Thymus (tissue), 11 donors: ENCODE results near the gene MYO1D. TPM values are rescaled to one million over a fixed set of nuclear protein-coding genes. Genes with fewer than 3 reads are reported as not detected.

Experiments
- DNase-seq, 9 donors: peaks; one replicate each; pipeline ENCODE4 v3.0.0-alpha.2; 2013; ENCODE audit warnings: low spot score in 9 of 9, low read depth in 6 of 9, missing footprints in 1 of 9
- H3K27ac ChIP-seq, 2 donors: one replicate each; pipeline ENCODE4 v1.5.1; 2013; ENCODE audit warnings: control low read depth in 1 of 2, low read depth in 1 of 2, low read length in 1 of 2, mild to moderate bottlenecking in 1 of 2, moderate library complexity in 1 of 2
- H3K27me3 ChIP-seq, 2 donors: one replicate each; pipeline ENCODE4 v1.5.1; 2013; ENCODE audit warnings: low read length in 1 of 2; ENCODE audit not compliant: control insufficient read depth in 2 of 2, insufficient read depth in 1 of 2
- H3K36me3 ChIP-seq, 2 donors: one replicate each; pipeline ENCODE4 v1.5.1; 2013; ENCODE audit warnings: low read length in 1 of 2, mild to moderate bottlenecking in 1 of 2, moderate library complexity in 1 of 2; ENCODE audit not compliant: control insufficient read depth in 2 of 2, insufficient read depth in 2 of 2
- H3K4me1 ChIP-seq, 2 donors: one replicate each; pipeline ENCODE4 v1.5.1; 2013; ENCODE audit warnings: low read length in 2 of 2; ENCODE audit not compliant: control insufficient read depth in 2 of 2, insufficient read depth in 2 of 2
- H3K4me3 ChIP-seq, 2 donors: one replicate each; pipeline ENCODE4 v1.5.1; 2013; ENCODE audit warnings: low read length in 2 of 2, control low read depth in 1 of 2, mild to moderate bottlenecking in 1 of 2
- H3K9me3 ChIP-seq, 2 donors: one replicate each; pipeline ENCODE4 v1.5.1; 2013; ENCODE audit warnings: low read length in 1 of 2, mild to moderate bottlenecking in 1 of 2; ENCODE audit not compliant: control insufficient read depth in 2 of 2, insufficient read depth in 1 of 2
- WGBS: extraction: QIAGEN DNeasy Blood & Tissue Kit; methylation state at CpG from one replicate; pipeline ENCODE4 v1.1.7; 2013; 5-methylcytosine and 5-hydroxymethylcytosine counted together
- polyA plus RNA-seq: library from polyadenylated mRNA; stranded (reverse); fragments of 200-250 nt; gene quantifications from one replicate; pipeline ENCODE4 v1.2.3, GENCODE V29; 2013
- total RNA-seq: library from RNA; stranded (reverse); fragments of 120-200 nt; gene quantifications from one replicate; pipeline ENCODE4 v1.2.4, GENCODE V29; 2013
- donor health status: healthy.

The MYO1D gene
- total and polyA plus RNA-seq, 2 donors = 5.7 to 12.4 TPM

- Histone ChIP-seq H3K36me3 (no peaks in the 10 kb centered on the region), H3K4me3 (peak overlapping the region; percentile 28 to 58), H3K9me3 (no peaks in the 10 kb centered on the region), H3K27me3 (peaks cover 0 to 29% of the 10 kb centered on the region in 2 donors), H3K27ac (peak overlapping the region in 1 of 2 donors; percentile 54), H3K4me1 (peaks cover 56 to 66% of the 10 kb centered on the region in 2 donors)
- DNase-seq = no peak
- 31% methylated on average over 31 of the region's 31 CpGs for WGBS
Observed at GRCh38 chr17:32518646-32519227, 358.2 kb downstream of the MYO1D start.

DNA sequence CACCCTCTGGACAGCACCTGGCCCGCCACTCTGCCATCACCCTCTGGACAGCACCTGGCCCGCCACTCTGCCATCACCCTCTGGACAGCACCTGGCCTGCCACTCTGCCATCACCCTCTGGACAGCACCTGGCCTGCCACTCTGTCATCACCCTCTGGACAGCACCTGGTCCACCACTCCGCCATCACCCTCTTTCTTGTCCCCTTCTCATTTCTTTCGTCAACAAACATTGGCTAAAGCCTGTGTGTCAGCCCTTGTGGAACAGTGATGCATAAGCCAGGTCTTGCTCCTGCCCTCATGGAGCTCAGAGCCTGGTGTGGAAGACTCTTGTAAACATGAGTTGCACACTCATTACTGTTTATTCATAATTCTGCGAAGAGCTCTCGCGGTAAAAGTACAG lies 358.9 kb downstream of the MYO1D start:
- no peak overlapping the region for H3K4me3 ChIP-seq
- peaks cover 0 to 29% of the 10 kb centered on the region in 2 donors for H3K27me3 ChIP-seq
- peaks cover 60% of the 10 kb centered on the region in 2 donors for H3K4me1 ChIP-seq
- no peaks in the 10 kb centered on the region for H3K9me3 ChIP-seq
- no peak overlapping the region for H3K27ac ChIP-seq
- H3K36me3 ChIP-seq = no peaks in the 10 kb centered on the region
- DNase-seq = no peak
- WGBS = 98% methylated on average over 5 of the region's 7 CpGs

- WGBS = 85% methylated on average over 12 of the region's 12 CpGs
- peak overlapping the region; percentile 63 to 77 for H3K27ac ChIP-seq
- H3K36me3 ChIP-seq = no peaks in the 10 kb centered on the region
- peaks cover 0 to 29% of the 10 kb centered on the region in 2 donors for H3K27me3 ChIP-seq
- peak in 1 of 9 donors; percentile 61 for DNase-seq
- H3K4me3 ChIP-seq = peak overlapping the region in 1 of 2 donors; percentile 4
- H3K4me1 ChIP-seq = peaks cover 64 to 65% of the 10 kb centered on the region in 2 donors
- H3K9me3 ChIP-seq = no peaks in the 10 kb centered on the region
Observed at GRCh38 chr17:32516940-32517701, 359.8 kb downstream of the MYO1D start.

- no peak for DNase-seq
- H3K27ac ChIP-seq = peak overlapping the region; percentile 63 to 82
- no peaks in the 10 kb centered on the region for H3K36me3 ChIP-seq
- peaks cover 64 to 66% of the 10 kb centered on the region in 2 donors for H3K4me1 ChIP-seq
- 37% methylated on average over 2 of the region's 2 CpGs for WGBS
- no peak overlapping the region for H3K4me3 ChIP-seq
- H3K27me3 ChIP-seq = peaks cover 0 to 29% of the 10 kb centered on the region in 2 donors
- no peaks in the 10 kb centered on the region for H3K9me3 ChIP-seq
Observed at GRCh38 chr17:32516450-32516849, 360.5 kb downstream of the MYO1D start.

GRCh38 chr17:32515677-32516383 lies 361.1 kb downstream of the MYO1D start:
- Histone ChIP-seq H3K4me1 (peaks cover 64 to 66% of the 10 kb centered on the region in 2 donors), H3K27me3 (peaks cover 0 to 29% of the 10 kb centered on the region in 2 donors), H3K36me3 (no peaks in the 10 kb centered on the region), H3K4me3 (no peak overlapping the region), H3K9me3 (no peaks in the 10 kb centered on the region), H3K27ac (peak overlapping the region; percentile 63 to 82)
- WGBS = 19% methylated on average over 4 of the region's 4 CpGs
- peak in 6 of 9 donors; percentile 56 to 86 (median 61) for DNase-seq

DNA sequence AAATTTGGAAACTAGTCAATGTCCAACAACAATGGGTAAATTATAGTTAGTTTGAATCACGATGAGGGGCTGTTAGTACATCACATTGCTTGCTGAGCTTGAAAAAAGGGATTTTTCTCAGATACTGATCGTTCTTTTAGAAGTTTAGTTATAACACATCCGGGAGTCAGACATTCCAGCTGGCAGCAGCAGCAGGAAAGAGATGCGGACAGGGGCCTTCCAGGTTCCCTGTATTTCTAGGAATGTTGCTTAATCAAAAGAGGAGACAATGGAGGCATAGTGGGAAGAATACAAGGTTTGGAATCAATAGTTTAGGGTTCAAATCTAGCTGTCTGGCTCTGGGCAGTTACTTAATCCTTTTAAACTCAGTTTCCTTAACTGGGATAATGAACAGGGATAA lies 362.3 kb downstream of the MYO1D start:
- no peaks in the 10 kb centered on the region for H3K36me3 ChIP-seq
- DNase-seq = no peak
- H3K27ac ChIP-seq = no peak overlapping the region
- H3K4me3 ChIP-seq = no peak overlapping the region
- peaks cover 0 to 18% of the 10 kb centered on the region in 2 donors for H3K27me3 ChIP-seq
- peaks cover 54% of the 10 kb centered on the region in 2 donors for H3K4me1 ChIP-seq
- no peaks in the 10 kb centered on the region for H3K9me3 ChIP-seq
- WGBS = 98% methylated on average over 4 of the region's 4 CpGs

DNA sequence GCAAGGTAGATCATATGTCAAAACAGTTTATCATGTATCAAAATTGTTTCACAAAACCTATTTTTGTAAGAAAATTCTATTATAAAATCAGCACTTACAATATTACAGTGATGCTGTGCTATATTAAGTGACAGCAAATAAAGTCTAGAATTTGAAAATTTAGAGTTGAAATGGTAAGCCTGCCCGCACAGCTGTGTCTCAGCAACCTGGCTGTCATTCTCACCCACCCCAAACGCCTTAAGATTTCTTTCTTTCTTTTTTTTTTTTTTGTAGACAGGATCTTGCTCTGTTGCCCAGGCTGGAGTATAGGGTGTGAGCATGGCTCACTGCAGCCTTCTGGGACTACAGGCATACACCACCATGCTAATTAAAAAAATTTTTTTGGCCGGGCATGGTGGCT lies 363.3 kb downstream of the MYO1D start:
- WGBS = 92% methylated on average over 3 of the region's 3 CpGs
- DNase-seq = no peak
- peaks cover 46 to 47% of the 10 kb centered on the region in 2 donors for H3K4me1 ChIP-seq

DNA sequence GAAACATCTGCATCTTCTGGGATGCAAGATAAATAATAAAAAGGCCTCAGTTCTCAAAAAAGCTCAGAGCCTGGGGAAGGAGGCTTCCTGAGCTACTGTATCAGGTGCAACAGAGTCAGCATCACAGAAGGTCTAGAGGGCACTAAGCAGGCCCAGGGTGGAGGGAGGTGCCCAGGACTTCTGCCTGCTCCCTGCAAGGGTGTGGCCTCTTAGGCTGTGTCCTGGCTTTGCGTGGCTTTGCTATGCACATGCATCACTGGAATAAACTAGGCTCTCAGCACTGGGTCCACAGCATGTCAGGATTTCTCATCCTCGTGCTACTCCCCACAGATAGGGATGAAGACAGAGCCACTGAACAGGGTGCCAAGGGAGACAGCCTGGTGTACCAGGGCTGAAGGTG lies 364.6 kb downstream of the MYO1D start:
- Histone ChIP-seq H3K36me3 (no peaks in the 10 kb centered on the region), H3K4me1 (peaks cover 35 to 37% of the 10 kb centered on the region in 2 donors), H3K27ac (no peak overlapping the region), H3K9me3 (peaks cover 0 to 3% of the 10 kb centered on the region in 2 donors), H3K27me3 (no peaks in the 10 kb centered on the region), H3K4me3 (no peak overlapping the region)
- 92% methylated on average over 2 of the region's 2 CpGs for WGBS
- no peak for DNase-seq

More for the DNA sequence above, 363.3 kb downstream of the MYO1D start:
- Histone ChIP-seq H3K9me3 (no peaks in the 10 kb centered on the region), H3K36me3 (no peaks in the 10 kb centered on the region), H3K27me3 (peaks cover 0 to 9% of the 10 kb centered on the region in 2 donors), H3K27ac (no peak overlapping the region), H3K4me3 (no peak overlapping the region)

DNA sequence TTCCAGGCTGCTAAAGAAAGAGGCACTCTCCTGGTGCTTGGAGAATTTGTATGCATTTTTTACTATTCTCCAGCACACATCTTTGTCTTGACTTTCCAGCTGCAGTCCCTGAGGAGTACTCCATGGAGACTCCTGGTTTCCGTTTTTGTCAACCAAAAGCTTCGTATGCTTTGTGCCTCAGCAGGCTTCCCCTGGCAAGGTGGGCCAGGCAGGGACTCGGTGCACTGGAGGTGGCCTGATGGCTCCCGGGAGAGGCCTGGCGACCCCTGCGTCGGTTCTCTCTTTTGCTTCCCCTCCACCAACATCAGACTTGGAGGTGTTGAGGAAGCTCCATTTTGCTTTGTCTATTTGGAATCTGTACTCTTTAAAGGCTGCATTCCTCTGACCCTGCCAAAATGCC lies 366.5 kb downstream of the MYO1D start:
- H3K4me3 ChIP-seq = no peak overlapping the region
- DNase-seq = no peak
- H3K27me3 ChIP-seq = no peaks in the 10 kb centered on the region
- no peaks in the 10 kb centered on the region for H3K36me3 ChIP-seq
- H3K4me1 ChIP-seq = peaks cover 17 to 25% of the 10 kb centered on the region in 2 donors
- H3K27ac ChIP-seq = no peak overlapping the region
- 98% methylated on average over 7 of the region's 7 CpGs for WGBS
- peaks cover 0 to 3% of the 10 kb centered on the region in 2 donors for H3K9me3 ChIP-seq
